HepG2 (cell line): ENCODE data around the gene TMEM14C. TPM values are rescaled to one million over a fixed set of nuclear protein-coding genes. Genes with fewer than 3 reads are reported as not detected.
A peak's percentile ranks its signal among the peaks of the same experiment; 100 is the strongest.

Source experiments
- CENPBD1 ChIP-seq: sonication (generic); formaldehyde crosslinking; IDR thresholded peaks from 2 replicates; pipeline ENCODE4 v1.8.0; 2022; ENCODE audit warnings: missing genetic modification reagents, low read depth, mild to moderate bottlenecking, borderline replicate concordance
- KMT2A ChIP-seq: sonication (generic); formaldehyde crosslinking; IDR thresholded peaks from 2 replicates; pipeline ENCODE4 v1.4.0; 2020; ENCODE audit warnings: missing genetic modification reagents
- MED8 ChIP-seq: sonication (generic); formaldehyde crosslinking; IDR thresholded peaks from 2 replicates; pipeline ENCODE4 v1.8.1; 2023; ENCODE audit warnings: mild to moderate bottlenecking, missing genetic modification reagents; ENCODE audit not compliant: insufficient replicate concordance
- POLR2AphosphoS2 ChIP-seq: IDR thresholded peaks from 2 replicates; pipeline ENCODE4 v1.6.1; 2011; ENCODE audit warnings: low read depth, low read length, improper control_type of control experiment
- RBFOX2 ChIP-seq: fragments of 200-400 bp; formaldehyde crosslinking; IDR thresholded peaks from 2 replicates; pipeline ENCODE4 v1.6.1; 2017; ENCODE audit warnings: low read depth, mild to moderate bottlenecking, low read length
- REL ChIP-seq: sonication (generic); formaldehyde crosslinking; conservative IDR thresholded peaks from 2 replicates; pipeline ENCODE4 v1.8.0; 2022; ENCODE audit warnings: mild to moderate bottlenecking, missing genetic modification reagents, moderate library complexity
- SATB2 ChIP-seq: sonication (generic); formaldehyde crosslinking; IDR thresholded peaks from 2 replicates; pipeline ENCODE4 v1.5.0; 2020; ENCODE audit warnings: missing genetic modification reagents
- SMAD3 ChIP-seq: sonication (generic); formaldehyde crosslinking; IDR thresholded peaks from 2 replicates; pipeline ENCODE4 v1.4.0; 2020; ENCODE audit warnings: missing genetic modification reagents
- ZBTB25 ChIP-seq: IDR thresholded peaks from 2 replicates; pipeline ENCODE4 v1.6.1; 2018; ENCODE audit warnings: missing genetic modification reagents
- ZEB1 ChIP-seq: IDR thresholded peaks from 2 replicates; pipeline ENCODE4 v1.6.1; 2012; ENCODE audit warnings: mild to moderate bottlenecking, low read depth, inconsistent platforms; ENCODE audit not compliant: insufficient replicate concordance
- ZNF138 ChIP-seq: sonication (generic); formaldehyde crosslinking; IDR thresholded peaks from 2 replicates; pipeline ENCODE4 v1.5.0; 2020; ENCODE audit warnings: mild to moderate bottlenecking, low read depth, missing genetic modification reagents
- ZNF350 ChIP-seq: sonication (generic); formaldehyde crosslinking; IDR thresholded peaks from 2 replicates; pipeline ENCODE4 v1.4.0; 2020; ENCODE audit warnings: mild to moderate bottlenecking, low read depth, missing genetic modification reagents, borderline replicate concordance
- ZNF639 ChIP-seq: conservative IDR thresholded peaks from 2 replicates; pipeline ENCODE4 v1.6.1; 2018; ENCODE audit warnings: missing genetic modification reagents
- ZNF703 ChIP-seq: sonication (generic); formaldehyde crosslinking; IDR thresholded peaks from 2 replicates; pipeline ENCODE4 v1.5.1; 2020; ENCODE audit warnings: missing genetic modification reagents, mild to moderate bottlenecking, moderate library complexity, borderline replicate concordance
- polyA plus RNA-seq, 8 experiments: library from polyadenylated mRNA; depleted of rRNA in 3 of 8; stranded (reverse) in 7 of 8; unstranded in 1 of 8; fragments of >200 nt; fragmentation: Illumina TruSeq in 4 of 8; extraction: Trizol in 4 of 8; gene quantifications; 2 replicates each; pipeline versions ENCODE4 v1.2.1 to v1.2.3, GENCODE V29; 2011 to 2016; ENCODE audit warnings: low read depth in 4 of 8, missing spikeins in 1 of 8, mixed read lengths in 1 of 8; ENCODE audit not compliant: insufficient read depth in 1 of 8
- total RNA-seq, 5 experiments: library from RNA; depleted of rRNA; stranded (reverse); fragments of >200 nt; fragmentation: Illumina TruSeq; extraction: Trizol; gene quantifications; 2 replicates each; pipeline ENCODE4 v1.2.3, GENCODE V29; 2016; ENCODE audit warnings: low read depth in 1 of 5
- TF ChIP-seq, protein P1 (sequence below): sonication (generic); formaldehyde crosslinking; IDR thresholded peaks from 2 replicates; pipeline ENCODE4 v1.9.0; 2021; ENCODE audit warnings: missing genetic modification reagents, borderline replicate concordance
- TF ChIP-seq, protein P2 (sequence below): sonication (generic); formaldehyde crosslinking; IDR thresholded peaks from 2 replicates; pipeline ENCODE4 v1.4.0; 2020; ENCODE audit warnings: mild to moderate bottlenecking, missing genetic modification reagents

The TMEM14C gene
- total and polyA plus RNA-seq, 2 of the 13 experiments (the other 11 are each of a cell fraction or from before 2014, with no cell fraction given): 184 TPM

GRCh38 chr6:10720960-10721849, 1.7 kb upstream of the TMEM14C start (continued):
- TF ChIP-seq CENPBD1 (CRISPR knock-in tag) (0 out of 2 replicates have a peak, but pooled peaks have one; percentile 53), ZNF138 (0 out of 2 replicates have a peak, but pooled peaks have one; percentile 66), MED8 (CRISPR knock-in tag) (peak; percentile 97), KMT2A (CRISPR knock-in tag) (peak; percentile 24; the same call in 1 of the 2 replicates), REL (CRISPR knock-in tag) (0 out of 2 replicates have a peak, but pooled peaks have one; percentile 46), ZEB1 (peak; percentile 93), SMAD3 (peak; percentile 24; the same call in 1 of the 2 replicates), RBFOX2 (peak; percentile 89), ZNF350 (peak; percentile 1; the same call in 1 of the 2 replicates), SATB2 (0 out of 2 replicates have a peak, but pooled peaks have one; percentile 5), ZBTB25 (CRISPR knock-in tag) (peak; percentile 86), POLR2AphosphoS2 (peak; percentile 96), ZNF703 (CRISPR knock-in tag) (peak; percentile 74; the same call in 1 of the 2 replicates), ZNF639 (CRISPR knock-in tag) (peak; percentile 66)
- TF ChIP-seq, protein P1, sequence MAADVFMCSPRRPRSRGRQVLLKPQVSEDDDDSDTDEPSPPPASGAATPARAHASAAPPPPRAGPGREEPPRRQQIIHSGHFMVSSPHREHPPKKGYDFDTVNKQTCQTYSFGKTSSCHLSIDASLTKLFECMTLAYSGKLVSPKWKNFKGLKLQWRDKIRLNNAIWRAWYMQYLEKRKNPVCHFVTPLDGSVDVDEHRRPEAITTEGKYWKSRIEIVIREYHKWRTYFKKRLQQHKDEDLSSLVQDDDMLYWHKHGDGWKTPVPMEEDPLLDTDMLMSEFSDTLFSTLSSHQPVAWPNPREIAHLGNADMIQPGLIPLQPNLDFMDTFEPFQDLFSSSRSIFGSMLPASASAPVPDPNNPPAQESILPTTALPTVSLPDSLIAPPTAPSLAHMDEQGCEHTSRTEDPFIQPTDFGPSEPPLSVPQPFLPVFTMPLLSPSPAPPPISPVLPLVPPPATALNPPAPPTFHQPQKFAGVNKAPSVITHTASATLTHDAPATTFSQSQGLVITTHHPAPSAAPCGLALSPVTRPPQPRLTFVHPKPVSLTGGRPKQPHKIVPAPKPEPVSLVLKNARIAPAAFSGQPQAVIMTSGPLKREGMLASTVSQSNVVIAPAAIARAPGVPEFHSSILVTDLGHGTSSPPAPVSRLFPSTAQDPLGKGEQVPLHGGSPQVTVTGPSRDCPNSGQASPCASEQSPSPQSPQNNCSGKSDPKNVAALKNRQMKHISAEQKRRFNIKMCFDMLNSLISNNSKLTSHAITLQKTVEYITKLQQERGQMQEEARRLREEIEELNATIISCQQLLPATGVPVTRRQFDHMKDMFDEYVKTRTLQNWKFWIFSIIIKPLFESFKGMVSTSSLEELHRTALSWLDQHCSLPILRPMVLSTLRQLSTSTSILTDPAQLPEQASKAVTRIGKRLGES: peak; percentile 51; the same call in 1 of the 2 replicates
- TF ChIP-seq, protein P2, sequence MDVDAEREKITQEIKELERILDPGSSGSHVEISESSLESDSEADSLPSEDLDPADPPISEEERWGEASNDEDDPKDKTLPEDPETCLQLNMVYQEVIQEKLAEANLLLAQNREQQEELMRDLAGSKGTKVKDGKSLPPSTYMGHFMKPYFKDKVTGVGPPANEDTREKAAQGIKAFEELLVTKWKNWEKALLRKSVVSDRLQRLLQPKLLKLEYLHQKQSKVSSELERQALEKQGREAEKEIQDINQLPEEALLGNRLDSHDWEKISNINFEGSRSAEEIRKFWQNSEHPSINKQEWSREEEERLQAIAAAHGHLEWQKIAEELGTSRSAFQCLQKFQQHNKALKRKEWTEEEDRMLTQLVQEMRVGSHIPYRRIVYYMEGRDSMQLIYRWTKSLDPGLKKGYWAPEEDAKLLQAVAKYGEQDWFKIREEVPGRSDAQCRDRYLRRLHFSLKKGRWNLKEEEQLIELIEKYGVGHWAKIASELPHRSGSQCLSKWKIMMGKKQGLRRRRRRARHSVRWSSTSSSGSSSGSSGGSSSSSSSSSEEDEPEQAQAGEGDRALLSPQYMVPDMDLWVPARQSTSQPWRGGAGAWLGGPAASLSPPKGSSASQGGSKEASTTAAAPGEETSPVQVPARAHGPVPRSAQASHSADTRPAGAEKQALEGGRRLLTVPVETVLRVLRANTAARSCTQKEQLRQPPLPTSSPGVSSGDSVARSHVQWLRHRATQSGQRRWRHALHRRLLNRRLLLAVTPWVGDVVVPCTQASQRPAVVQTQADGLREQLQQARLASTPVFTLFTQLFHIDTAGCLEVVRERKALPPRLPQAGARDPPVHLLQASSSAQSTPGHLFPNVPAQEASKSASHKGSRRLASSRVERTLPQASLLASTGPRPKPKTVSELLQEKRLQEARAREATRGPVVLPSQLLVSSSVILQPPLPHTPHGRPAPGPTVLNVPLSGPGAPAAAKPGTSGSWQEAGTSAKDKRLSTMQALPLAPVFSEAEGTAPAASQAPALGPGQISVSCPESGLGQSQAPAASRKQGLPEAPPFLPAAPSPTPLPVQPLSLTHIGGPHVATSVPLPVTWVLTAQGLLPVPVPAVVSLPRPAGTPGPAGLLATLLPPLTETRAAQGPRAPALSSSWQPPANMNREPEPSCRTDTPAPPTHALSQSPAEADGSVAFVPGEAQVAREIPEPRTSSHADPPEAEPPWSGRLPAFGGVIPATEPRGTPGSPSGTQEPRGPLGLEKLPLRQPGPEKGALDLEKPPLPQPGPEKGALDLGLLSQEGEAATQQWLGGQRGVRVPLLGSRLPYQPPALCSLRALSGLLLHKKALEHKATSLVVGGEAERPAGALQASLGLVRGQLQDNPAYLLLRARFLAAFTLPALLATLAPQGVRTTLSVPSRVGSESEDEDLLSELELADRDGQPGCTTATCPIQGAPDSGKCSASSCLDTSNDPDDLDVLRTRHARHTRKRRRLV: peak; percentile 20
